Hepatocyte (in vitro differentiated cells): ENCODE measurements around the gene SMIM13.

Source experiments
- EZH2 ChIP-seq: fragments of 200-600 bp; sonication (generic); IDR thresholded peaks from 2 replicates; pipeline ENCODE4 v1.6.1; 2016; ENCODE audit warnings: antibody characterized with exemption, mild to moderate bottlenecking, borderline replicate concordance
- EZH2phosphoT487 ChIP-seq: fragments of 200-600 bp; sonication (generic); IDR thresholded peaks from one replicate; pipeline ENCODE4 v1.6.1; 2018; ENCODE audit warnings: antibody characterized with exemption, mild to moderate bottlenecking, low read depth, moderate library complexity; ENCODE audit not compliant: unreplicated experiment, severe bottlenecking
- TF ChIP-seq, protein P1 (sequence below): fragments of 200-600 bp; sonication (generic); IDR thresholded peaks from 2 replicates; pipeline ENCODE4 v1.5.1; 2016; ENCODE audit warnings: antibody characterized with exemption, mild to moderate bottlenecking; ENCODE audit not compliant: poor library complexity

DNA sequence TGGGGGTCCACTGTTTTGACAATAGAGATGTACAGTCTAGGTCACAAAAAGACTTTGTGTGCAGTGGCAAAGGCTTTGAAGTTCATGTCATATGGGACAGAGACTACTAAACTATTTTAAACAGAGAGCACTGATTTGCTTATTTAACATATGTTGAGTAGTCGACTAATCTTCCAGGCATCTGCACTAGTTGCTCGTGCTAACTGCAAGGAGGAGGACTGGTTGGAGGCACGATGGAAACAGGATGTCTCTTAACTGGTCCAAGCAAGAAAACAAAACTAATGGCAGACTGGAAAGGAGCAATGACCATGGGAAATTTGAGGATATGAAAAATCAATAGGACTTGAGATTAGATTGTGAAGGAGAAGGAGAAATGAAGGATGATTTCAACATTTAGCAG is 46.4 kb downstream of the SMIM13 start:
- TF ChIP-seq, protein P1, sequence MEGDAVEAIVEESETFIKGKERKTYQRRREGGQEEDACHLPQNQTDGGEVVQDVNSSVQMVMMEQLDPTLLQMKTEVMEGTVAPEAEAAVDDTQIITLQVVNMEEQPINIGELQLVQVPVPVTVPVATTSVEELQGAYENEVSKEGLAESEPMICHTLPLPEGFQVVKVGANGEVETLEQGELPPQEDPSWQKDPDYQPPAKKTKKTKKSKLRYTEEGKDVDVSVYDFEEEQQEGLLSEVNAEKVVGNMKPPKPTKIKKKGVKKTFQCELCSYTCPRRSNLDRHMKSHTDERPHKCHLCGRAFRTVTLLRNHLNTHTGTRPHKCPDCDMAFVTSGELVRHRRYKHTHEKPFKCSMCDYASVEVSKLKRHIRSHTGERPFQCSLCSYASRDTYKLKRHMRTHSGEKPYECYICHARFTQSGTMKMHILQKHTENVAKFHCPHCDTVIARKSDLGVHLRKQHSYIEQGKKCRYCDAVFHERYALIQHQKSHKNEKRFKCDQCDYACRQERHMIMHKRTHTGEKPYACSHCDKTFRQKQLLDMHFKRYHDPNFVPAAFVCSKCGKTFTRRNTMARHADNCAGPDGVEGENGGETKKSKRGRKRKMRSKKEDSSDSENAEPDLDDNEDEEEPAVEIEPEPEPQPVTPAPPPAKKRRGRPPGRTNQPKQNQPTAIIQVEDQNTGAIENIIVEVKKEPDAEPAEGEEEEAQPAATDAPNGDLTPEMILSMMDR = no peak
- TF ChIP-seq EZH2 = no peak
- TF ChIP-seq EZH2phosphoT487 = no peak
